GM23338 (cell line): ENCODE measurements around the gene OBSCN. TPM values are rescaled to one million over a fixed set of nuclear protein-coding genes. Genes with fewer than 3 reads are reported as not detected.

Experiments
- ATAC-seq: fragments of 200-7000 bp; cut with Tn5 transposase; 3 replicates; pipeline ENCODE4 v1.9.1; 2020
- DNase-seq: peaks from one replicate; pipeline ENCODE4 v3.0.0-alpha.2; 2015; ENCODE audit warnings: low spot score
- H2AFZ ChIP-seq: fragments of 200-600 bp; sonication (generic); 2 replicates; pipeline ENCODE4 v1.8.0; 2016; ENCODE audit warnings: antibody characterized with exemption, mild to moderate bottlenecking, moderate library complexity
- H3F3A ChIP-seq: fragments of 200-600 bp; sonication (generic); replicated peaks from 2 replicates; pipeline ENCODE4 v1.8.0; 2017; ENCODE audit warnings: antibody characterized with exemption, mixed run types, low read depth
- H3K27ac ChIP-seq: fragments of 200-600 bp; sonication (generic); 2 replicates; pipeline ENCODE4 v1.6.1; 2016; ENCODE audit warnings: low read depth
- H3K27me3 ChIP-seq: fragments of 200-600 bp; sonication (generic); 2 replicates; pipeline ENCODE4 v1.8.0; 2016; ENCODE audit warnings: mild to moderate bottlenecking, mixed run types, moderate library complexity; ENCODE audit not compliant: insufficient read depth
- H3K36me3 ChIP-seq: fragments of 200-600 bp; sonication (generic); 2 replicates; pipeline ENCODE4 v1.8.0; 2016; ENCODE audit warnings: mild to moderate bottlenecking; ENCODE audit not compliant: insufficient read depth
- H3K4me1 ChIP-seq: fragments of 200-600 bp; sonication (generic); 2 replicates; pipeline ENCODE4 v1.8.0; 2016; ENCODE audit warnings: mild to moderate bottlenecking, moderate library complexity; ENCODE audit not compliant: insufficient read depth
- H3K4me2 ChIP-seq: fragments of 200-600 bp; sonication (generic); 2 replicates; pipeline ENCODE4 v1.7.1; 2017; ENCODE audit warnings: mixed run types
- H3K4me3 ChIP-seq: fragments of 200-600 bp; sonication (generic); 2 replicates; pipeline ENCODE4 v1.6.1; 2016; ENCODE audit warnings: mixed run types
- H3K79me2 ChIP-seq: fragments of 200-600 bp; sonication (generic); replicated peaks from 2 replicates; pipeline ENCODE4 v1.8.0; 2017; ENCODE audit warnings: mild to moderate bottlenecking; ENCODE audit not compliant: insufficient read depth
- H3K9me2 ChIP-seq: fragments of 200-600 bp; sonication (generic); 2 replicates; pipeline ENCODE4 v1.8.0; 2017; ENCODE audit not compliant: insufficient read depth
- H4K20me1 ChIP-seq: fragments of 200-600 bp; sonication (generic); replicated peaks from 2 replicates; pipeline ENCODE4 v1.8.0; 2017; ENCODE audit warnings: mild to moderate bottlenecking; ENCODE audit not compliant: insufficient read depth
- H3K27ac Mint-ChIP-seq: 2 replicates; pipeline ENCODE4 v1.8.0; 2020; ENCODE audit warnings: inconsistent platforms, mild to moderate bottlenecking, moderate library complexity, mixed read lengths
- H3K27me3 Mint-ChIP-seq: 3 replicates; pipeline ENCODE4 v1.8.0; 2022; ENCODE audit warnings: low read depth, mild to moderate bottlenecking, moderate library complexity, mixed read lengths, inconsistent platforms; ENCODE audit not compliant: insufficient read depth, poor library complexity
- H3K36me3 Mint-ChIP-seq: 3 replicates; pipeline ENCODE4 v1.8.0; 2021; ENCODE audit warnings: low read depth, mild to moderate bottlenecking, inconsistent platforms, moderate library complexity, mixed read lengths
- H3K4me1 Mint-ChIP-seq: 3 replicates; pipeline ENCODE4 v1.8.0; 2020; ENCODE audit warnings: mild to moderate bottlenecking, inconsistent platforms, mixed read lengths
- H3K4me3 Mint-ChIP-seq: 3 replicates; pipeline ENCODE4 v1.8.0; 2021; ENCODE audit warnings: moderate library complexity, mild to moderate bottlenecking, inconsistent platforms, mixed read lengths
- H3K9me3 Mint-ChIP-seq: 3 replicates; pipeline ENCODE4 v1.8.0; 2020; ENCODE audit warnings: moderate library complexity, mild to moderate bottlenecking, inconsistent platforms, mixed read lengths
- CREB1 ChIP-seq: fragments of 250-450 bp; sonication (Bioruptor Pico); IDR thresholded peaks from 2 replicates; pipeline ENCODE4 v1.5.0; 2020; ENCODE audit warnings: low read depth, mild to moderate bottlenecking, moderate library complexity
- CTCF ChIP-seq, 2 experiments: fragments of 200-600 bp in 1 of 2; sonication (generic) in 1 of 2; conservative IDR thresholded peaks; 2 replicates each; pipeline versions ENCODE4 v1.5.1 to v1.6.1; 2016 to 2017; ENCODE audit warnings: antibody characterized with exemption in 2 of 2, low read depth in 2 of 2, mild to moderate bottlenecking in 2 of 2, moderate library complexity in 1 of 2
- ETS1 ChIP-seq: IDR thresholded peaks from 2 replicates; pipeline ENCODE4 v1.6.1; 2016; ENCODE audit warnings: antibody characterized with exemption
- EZH2 ChIP-seq: fragments of 200-600 bp; sonication (generic); IDR thresholded peaks from one replicate; pipeline ENCODE4 v1.8.0; 2017; ENCODE audit warnings: antibody characterized with exemption, mild to moderate bottlenecking, low read depth; ENCODE audit not compliant: unreplicated experiment
- EZH2phosphoT487 ChIP-seq: fragments of 200-600 bp; sonication (generic); IDR thresholded peaks from one replicate; pipeline ENCODE4 v1.8.1; 2018; ENCODE audit warnings: antibody characterized with exemption; ENCODE audit not compliant: unreplicated experiment
- JUNB ChIP-seq: IDR thresholded peaks from one replicate; pipeline ENCODE4 v1.6.1; 2016; ENCODE audit warnings: antibody characterized with exemption; ENCODE audit not compliant: unreplicated experiment
- NANOG ChIP-seq: IDR thresholded peaks from 2 replicates; pipeline ENCODE4 v1.6.1; 2016; ENCODE audit warnings: antibody characterized with exemption, borderline replicate concordance
- POLR2AphosphoS5 ChIP-seq: IDR thresholded peaks from 2 replicates; pipeline ENCODE4 v1.6.1; 2016; ENCODE audit warnings: antibody characterized with exemption, low read depth
- REST ChIP-seq: IDR thresholded peaks from one replicate; pipeline ENCODE4 v1.6.1; 2018; ENCODE audit warnings: antibody characterized with exemption; ENCODE audit not compliant: unreplicated experiment
- STAT1 ChIP-seq: IDR thresholded peaks from one replicate; pipeline ENCODE4 v1.6.1; 2016; ENCODE audit warnings: antibody characterized with exemption; ENCODE audit not compliant: unreplicated experiment
- ZNF114 ChIP-seq: fragments of 250-450 bp; sonication (Bioruptor Pico); IDR thresholded peaks from 2 replicates; pipeline ENCODE4 v1.5.0; 2020; ENCODE audit warnings: mild to moderate bottlenecking, moderate library complexity
- ZNF331 ChIP-seq: fragments of 250-450 bp; sonication (Bioruptor Pico); IDR thresholded peaks from 2 replicates; pipeline ENCODE4 v1.5.0; 2020; ENCODE audit warnings: low read depth, mild to moderate bottlenecking, moderate library complexity
- ZNF462 ChIP-seq: fragments of 250-450 bp; sonication (Bioruptor Pico); IDR thresholded peaks from 2 replicates; pipeline ENCODE4 v1.5.0; 2020; ENCODE audit warnings: mild to moderate bottlenecking, moderate library complexity
- polyA plus RNA-seq: library from polyadenylated mRNA; unstranded; fragments of >200 nt; fragmentation: Nextera tagmentation; extraction: Ambion mirVana; gene quantifications from 2 replicates; pipeline ENCODE4 v1.2.1, GENCODE V29; 2016
- total RNA-seq: library from RNA; depleted of rRNA; stranded (reverse); fragments of >200 nt; shearing (Covaris generic); gene quantifications from 2 replicates; pipeline ENCODE4 v1.2.3, GENCODE V29; 2014

Gene OBSCN
- total and polyA plus RNA-seq, 2 experiments from 2014 or later: 8.4 to 38.5 TPM

DNA sequence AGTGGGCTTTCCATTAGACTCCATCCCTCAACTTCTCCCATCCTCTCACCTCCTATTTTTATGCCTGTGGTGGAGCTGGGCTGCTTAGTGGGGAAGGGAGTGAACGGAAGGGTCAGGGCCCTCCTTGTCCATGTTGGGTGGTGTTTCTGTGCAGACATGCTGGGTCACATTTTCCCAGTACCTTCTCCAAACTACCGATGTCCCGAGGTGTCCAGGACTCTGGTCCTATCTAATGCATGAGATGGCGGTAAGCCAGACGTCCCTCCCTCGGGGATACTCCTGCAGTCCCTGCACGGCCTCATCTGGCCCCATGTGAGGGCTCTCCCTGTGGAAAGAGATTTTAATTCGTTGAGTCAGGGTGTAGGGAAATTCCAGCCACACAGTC is 61.0 kb downstream of the OBSCN start:
- Histone ChIP-seq H4K20me1 (no peaks in the 10 kb centered on the region), H3K36me3 (no peaks in the 10 kb centered on the region), H3F3A (no peaks in the 10 kb centered on the region), H3K79me2 (no peaks in the 10 kb centered on the region), H3K27me3 (no peaks in the 10 kb centered on the region), H2AFZ (no peak overlapping the region), H3K27ac (no peak overlapping the region), H3K4me1 (no peaks in the 10 kb centered on the region), H3K9me2 (no peaks in the 10 kb centered on the region), H3K4me2 (no peak overlapping the region), H3K4me3 (no peak overlapping the region)
- DNase-seq (no peak), ATAC-seq (no peak)
- TF ChIP-seq CREB1 (CRISPR knock-in tag) (no peak), EZH2 (no peak), JUNB (no peak), CTCF (conservative IDR thresholded peaks at IDR 0.05; ENCODE audit: low read depth in 2 of 2) (no peak), ETS1 (no peak), REST (no peak), ZNF331 (CRISPR knock-in tag) (no peak), STAT1 (no peak), ZNF114 (CRISPR knock-in tag) (no peak), NANOG (no peak), ZNF462 (CRISPR knock-in tag) (no peak), EZH2phosphoT487 (no peak), POLR2AphosphoS5 (no peak)
- Mint-ChIP-seq H3K9me3 (no peaks in the 10 kb centered on the region), H3K36me3 (no peaks in the 10 kb centered on the region), H3K27me3 (peaks cover 13% of the 10 kb centered on the region), H3K27ac (no peak overlapping the region), H3K4me1 (peaks cover 20% of the 10 kb centered on the region), H3K4me3 (no peak overlapping the region)
